ENCODE measurements around the gene VILL. TPM values are rescaled to one million over a fixed set of nuclear protein-coding genes. Genes with fewer than 3 reads are reported as not detected.

Gene VILL
- total and polyA plus RNA-seq, 2 of the 8 experiments (the other 6 are each of a cell fraction or from before 2014, with no cell fraction given): 4.1 to 4.2 TPM

GRCh38 chr3:38008191-38008701 is 17.7 kb downstream of the VILL start:
- H3K79me1 ChIP-seq (ENCODE audit: low read depth, low read length): no peaks in the 10 kb centered on the region
- no peak for FAIRE-seq
- H3K27ac ChIP-seq (ENCODE audit: low read depth, low read length): no peak overlapping the region
- no peak overlapping the region for H2BK15ac ChIP-seq (ENCODE audit: low read length)
- H2AK5ac ChIP-seq (ENCODE audit: low read depth, low read length): no peak overlapping the region
- H3K4me2 ChIP-seq (ENCODE audit: insufficient read depth in 1 of 2, low read depth in 2 of 2, low read length in 2 of 2): no peak overlapping the region
- no peak overlapping the region for H2BK5ac ChIP-seq (ENCODE audit: low read depth, low read length)
- no peak overlapping the region for H2BK12ac ChIP-seq (ENCODE audit: low read depth, low read length)
- H3K56ac ChIP-seq (replicated peaks; ENCODE audit: insufficient read length, low read depth, low read length): no peak overlapping the region
- H3K18ac ChIP-seq (ENCODE audit: extremely low read depth, low read length): no peak overlapping the region
- TF ChIP-seq JUND (IDR thresholded peaks at IDR 0.05; ENCODE audit: low read length): no peak
- no peaks in the 10 kb centered on the region; a peak in 1 of 8 replicates for H3K36me3 ChIP-seq (ENCODE audit: control insufficient read depth in 2 of 4, insufficient read depth in 4 of 4, low read length in 3 of 4)
- H3K4ac ChIP-seq (replicated peaks; ENCODE audit: insufficient read length, low read depth, low read length): no peak overlapping the region
- H3K79me2 ChIP-seq (ENCODE audit: control insufficient read depth in 1 of 2, insufficient read depth in 2 of 2, low read length in 2 of 2): no peaks in the 10 kb centered on the region
- POLR2A ChIA-PET (ENCODE audit: partially characterized antibody): no interaction called here
- no peaks in the 10 kb centered on the region for H3K27me3 ChIP-seq (replicated peaks in 1 of 4; ENCODE audit: control insufficient read depth in 3 of 4, extremely low read depth in 1 of 4, insufficient read depth in 3 of 4, low read length in 3 of 4)
- peaks cover 0 to 6% of the 10 kb centered on the region in 2 experiments for H4K20me1 ChIP-seq (replicated peaks in 1 of 2; ENCODE audit: control insufficient read depth in 1 of 2, insufficient read depth in 2 of 2, low read length in 2 of 2)
- H3K14ac ChIP-seq (ENCODE audit: insufficient read length): no peak overlapping the region
- no peak overlapping the region for H4K5ac ChIP-seq (ENCODE audit: insufficient read length, low read depth, low read length)
- DNase-seq (ENCODE audit: low read depth in 1 of 2, low spot score in 2 of 2): no peak
- CTCF ChIA-PET (ENCODE audit: partially characterized antibody): interaction anchor here (1.4 kb wide), 1 partner anchor 34 kb away, joined by 5 read pairs; no protein-coding TSS in a partner anchor
- H3K4me3 ChIP-seq (ENCODE audit: extremely low read depth in 1 of 4, insufficient read depth in 2 of 4, low read depth in 3 of 4, low read length in 4 of 4): no peak overlapping the region
- no peak overlapping the region for H2BK120ac ChIP-seq (replicated peaks; ENCODE audit: low read depth, low read length)
- H2BK20ac ChIP-seq (ENCODE audit: low read length): no peak overlapping the region
- H3K4me1 ChIP-seq (replicated peaks in 1 of 4; ENCODE audit: control insufficient read depth in 3 of 4, insufficient read depth in 4 of 4, low read length in 3 of 4): no peaks in the 10 kb centered on the region
- no peak overlapping the region for H4K91ac ChIP-seq (replicated peaks; ENCODE audit: insufficient read length, low read length)
- no peak overlapping the region for H2AFZ ChIP-seq (ENCODE audit: low read length)
- 93% methylated on average over 18 of the region's 19 CpGs; no CpG with 5 or more reads in 1 of the 2 experiments for WGBS, 2 experiments (ENCODE audit: extremely low coverage in 1 of 2, insufficient coverage in 1 of 2, insufficient read length in 1 of 2, insufficient replicate concordance in 2 of 2, low coverage in 1 of 2, low lambda C conversion rate in 2 of 2, missing lambda C conversion rate in 1 of 2)
- H3K9ac ChIP-seq (replicated peaks in 1 of 4; ENCODE audit: extremely low read depth in 1 of 4, low read depth in 3 of 4, low read length in 3 of 4): no peak overlapping the region
- no peaks in the 10 kb centered on the region for H3K9me3 ChIP-seq (ENCODE audit: insufficient read depth in 2 of 2, low read depth in 1 of 2, low read length in 1 of 2)
- H4K8ac ChIP-seq (ENCODE audit: extremely low read depth, insufficient read depth, low read length): no peak overlapping the region
- H3K23ac ChIP-seq (ENCODE audit: insufficient read length): no peak overlapping the region
- H3K23me2 ChIP-seq (ENCODE audit: low read depth, low read length): no peaks in the 10 kb centered on the region
